Articular chondrocyte of knee joint (primary cell): ENCODE data around the gene LTBP3. TPM values are rescaled to one million over a fixed set of nuclear protein-coding genes. Genes with fewer than 3 reads are reported as not detected.

Experiments used
- small RNA-seq: library from RNA; depleted of rRNA; stranded (forward); fragments of <200 nt; gene quantifications from one replicate; pipeline ENCODE3, GENCODE V24; 2012
- total RNA-seq: library from RNA; depleted of rRNA; stranded (reverse); fragments of >200 nt; gene quantifications from 2 replicates; pipeline ENCODE4 v1.2.3, GENCODE V29; 2012

LTBP3 gene
- 43.5 and 53.8 TPM in 2 replicates for total RNA-seq

GRCh38 chr11:65558002-65558929 lies at the start of gene LTBP3:
Gene LTBP3, minus strand, starts transcription at chr11:65558359. Its CDS starts 400 bp downstream, at chr11:65557959.

GRCh38 chr11:65595543-65596281 lies 37.6 kb upstream of the LTBP3 start, which contains the start of gene KCNK7:
Gene KCNK7, minus strand, starts transcription at chr11:65595800. Its CDS starts 28 bp downstream, at chr11:65595772.

GRCh38 chr11:65575568-65576231 lies 17.5 kb upstream of the LTBP3 start, which contains the start of gene EHBP1L1:
Gene EHBP1L1, plus strand, starts transcription at chr11:65576053. Its CDS starts 250 bp downstream, at chr11:65576303.

GRCh38 chr11:65572356-65573051 lies 14.3 kb upstream of the LTBP3 start, which contains the start of gene FAM89B:
Gene FAM89B, plus strand, starts transcription at chr11:65572538. Its CDS starts 132 bp downstream, at chr11:65572670.

GRCh38 chr11:65569973-65570918 lies 12.1 kb upstream of the LTBP3 start, which contains the start of gene ZNRD2:
Gene ZNRD2, plus strand, starts transcription at chr11:65570477. Its CDS starts 15 bp downstream, at chr11:65570492.

GRCh38 chr11:65524741-65525545 lies 33.2 kb downstream of the LTBP3 start, which contains the start of gene SCYL1:
Gene SCYL1, plus strand, starts transcription at chr11:65525083. Its CDS starts 71 bp downstream, at chr11:65525154.

GRCh38 chr11:65498977-65499712 lies 59.0 kb downstream of the LTBP3 start, which contains the start of gene MALAT1:
Gene MALAT1, plus strand, starts transcription at chr11:65499045.

Small RNA genes within 50 kb of the gene (small RNA-seq; reads per million reads assigned to genes)
- gene AP001362.1, result not detected
- gene RF01684, result not detected

Other genes with a start within 250 kb of the LTBP3 start
- 21.0 and 24.5 TPM in 2 replicates for gene CDC42EP2, start 243.5 kb downstream of the LTBP3 start, total RNA-seq
- 45.1 and 47.1 TPM in 2 replicates for gene DPF2, start 224.5 kb downstream of the LTBP3 start, total RNA-seq
- 0.13 TPM in 1 of 2 replicates, not detected in the other for gene TIGD3, start 203.6 kb downstream of the LTBP3 start, total RNA-seq
- gene SLC25A45, start 175.7 kb downstream of the LTBP3 start, total RNA-seq, result 3.8 and 4.4 TPM in 2 replicates
- gene FRMD8, start 171.7 kb downstream of the LTBP3 start, total RNA-seq, result 38.3 and 58.9 TPM in 2 replicates
- 1,072 and 1,138 TPM in 2 replicates for gene NEAT1, start 135.6 kb downstream of the LTBP3 start, total RNA-seq
- 22,250 and 24,202 TPM in 2 replicates for gene MALAT1, start 59.3 kb downstream of the LTBP3 start, total RNA-seq
- gene SCYL1, start 33.3 kb downstream of the LTBP3 start, total RNA-seq, result 72.1 and 75.3 TPM in 2 replicates
- 36.2 and 42.1 TPM in 2 replicates for gene ZNRD2, start 12.1 kb upstream of the LTBP3 start, total RNA-seq
- 10.7 and 15.2 TPM in 2 replicates for gene FAM89B, start 14.2 kb upstream of the LTBP3 start, total RNA-seq
- gene EHBP1L1, start 17.7 kb upstream of the LTBP3 start, total RNA-seq, result 33.2 and 36.1 TPM in 2 replicates
- not detected in 2 replicates for gene KCNK7, start 37.4 kb upstream of the LTBP3 start, total RNA-seq
- 19.0 and 20.6 TPM in 2 replicates for gene MAP3K11, start 55.9 kb upstream of the LTBP3 start, total RNA-seq
- 21.3 and 23.1 TPM in 2 replicates for gene PCNX3, start 57.4 kb upstream of the LTBP3 start, total RNA-seq
- gene SIPA1, start 79.7 kb upstream of the LTBP3 start, total RNA-seq, result 10.6 and 11.9 TPM in 2 replicates
- 30.9 and 31.2 TPM in 2 replicates for gene RELA, start 104.6 kb upstream of the LTBP3 start, total RNA-seq
- 36.9 and 40.2 TPM in 2 replicates for gene KAT5, start 153.9 kb upstream of the LTBP3 start, total RNA-seq
- gene RNASEH2C, start 162.4 kb upstream of the LTBP3 start, total RNA-seq, result 35.1 and 51.9 TPM in 2 replicates
- gene AP5B1, start 222.6 kb upstream of the LTBP3 start, total RNA-seq, result 11.8 and 14.9 TPM in 2 replicates
- gene OVOL1, start 228.7 kb upstream of the LTBP3 start, total RNA-seq, result not detected in 2 replicates